Hepatocyte (in vitro differentiated cells): Measurements from ENCODE around the gene OXSM.

Source experiments
- EZH2phosphoT487 ChIP-seq: fragments of 200-600 bp; sonication (generic); IDR thresholded peaks from one replicate; pipeline ENCODE4 v1.6.1; 2018; ENCODE audit warnings: antibody characterized with exemption, mild to moderate bottlenecking, low read depth, moderate library complexity; ENCODE audit not compliant: unreplicated experiment, severe bottlenecking
- TF ChIP-seq, protein P1 (sequence below): fragments of 200-600 bp; sonication (generic); IDR thresholded peaks from 2 replicates; pipeline ENCODE4 v1.5.1; 2016; ENCODE audit warnings: antibody characterized with exemption, mild to moderate bottlenecking; ENCODE audit not compliant: poor library complexity

DNA sequence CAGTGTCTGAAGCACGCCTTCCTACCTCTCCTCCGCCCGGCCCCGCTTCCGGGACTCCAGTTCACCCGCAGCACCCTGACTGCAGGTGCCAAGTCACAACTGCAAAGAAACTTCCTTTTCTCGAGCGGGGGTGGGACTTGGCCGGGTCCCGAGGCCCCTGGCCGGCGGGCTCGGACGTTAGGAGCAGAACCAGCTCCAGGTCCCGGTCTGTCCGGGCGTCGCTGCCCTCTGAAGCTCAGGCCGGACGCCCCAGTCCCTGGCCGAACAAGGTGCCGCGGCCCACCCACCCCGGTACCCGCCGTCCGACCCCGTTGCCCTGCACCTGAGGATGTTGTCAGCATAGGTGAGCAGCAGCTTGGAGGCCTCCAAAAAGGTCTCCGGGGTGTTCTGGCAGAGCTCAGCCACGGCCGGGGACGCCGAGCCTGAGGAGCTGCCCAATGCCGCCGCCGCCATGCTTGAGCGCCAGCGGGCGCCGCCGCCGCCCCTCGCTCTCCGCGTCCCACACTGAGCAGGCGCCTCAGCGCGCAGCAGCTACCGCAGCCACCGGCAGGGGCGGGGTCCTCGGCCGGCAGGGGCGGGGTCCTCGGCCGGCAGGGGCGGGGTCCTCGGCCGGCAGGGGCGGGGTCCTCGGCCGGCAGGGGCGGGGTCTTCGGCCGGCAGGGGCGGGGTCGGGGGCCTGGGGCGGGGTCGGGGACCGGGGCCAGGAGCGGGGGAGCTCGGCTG, 6.8 kb upstream of the OXSM start, which contains the start of gene NGLY1:
- TF ChIP-seq, protein P1, sequence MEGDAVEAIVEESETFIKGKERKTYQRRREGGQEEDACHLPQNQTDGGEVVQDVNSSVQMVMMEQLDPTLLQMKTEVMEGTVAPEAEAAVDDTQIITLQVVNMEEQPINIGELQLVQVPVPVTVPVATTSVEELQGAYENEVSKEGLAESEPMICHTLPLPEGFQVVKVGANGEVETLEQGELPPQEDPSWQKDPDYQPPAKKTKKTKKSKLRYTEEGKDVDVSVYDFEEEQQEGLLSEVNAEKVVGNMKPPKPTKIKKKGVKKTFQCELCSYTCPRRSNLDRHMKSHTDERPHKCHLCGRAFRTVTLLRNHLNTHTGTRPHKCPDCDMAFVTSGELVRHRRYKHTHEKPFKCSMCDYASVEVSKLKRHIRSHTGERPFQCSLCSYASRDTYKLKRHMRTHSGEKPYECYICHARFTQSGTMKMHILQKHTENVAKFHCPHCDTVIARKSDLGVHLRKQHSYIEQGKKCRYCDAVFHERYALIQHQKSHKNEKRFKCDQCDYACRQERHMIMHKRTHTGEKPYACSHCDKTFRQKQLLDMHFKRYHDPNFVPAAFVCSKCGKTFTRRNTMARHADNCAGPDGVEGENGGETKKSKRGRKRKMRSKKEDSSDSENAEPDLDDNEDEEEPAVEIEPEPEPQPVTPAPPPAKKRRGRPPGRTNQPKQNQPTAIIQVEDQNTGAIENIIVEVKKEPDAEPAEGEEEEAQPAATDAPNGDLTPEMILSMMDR = no peak
- TF ChIP-seq EZH2phosphoT487 = no peak
